ENCODE data around the gene MARCHF9. TPM values are rescaled to one million over a fixed set of nuclear protein-coding genes. Genes with fewer than 3 reads are reported as not detected.

MARCHF9 gene
- total RNA-seq, 1 experiment from 2014 or later, result 18.9 TPM

DNA sequence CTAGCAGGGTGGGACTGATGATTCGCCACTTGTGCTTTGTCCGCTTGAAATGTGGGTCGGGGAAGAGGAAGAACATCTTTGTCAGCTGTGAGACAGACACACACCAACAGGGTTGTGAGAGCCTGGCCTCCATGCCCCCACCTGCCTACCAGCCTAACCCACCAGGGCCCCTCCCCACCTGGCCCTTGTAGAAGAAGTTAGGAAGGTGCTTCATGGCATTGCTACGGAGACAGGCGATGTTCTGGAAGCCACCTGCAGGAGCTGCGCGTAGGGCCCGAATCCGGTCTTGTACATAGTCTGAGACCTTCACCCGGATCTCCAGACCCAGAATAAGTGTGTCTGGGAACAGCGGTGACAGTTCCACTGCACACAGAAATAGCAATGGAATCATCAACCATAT, 14.7 kb downstream of the MARCHF9 start:
- Histone ChIP-seq H3K79me2 (ENCODE audit: low read depth) (peaks cover 19% of the 10 kb centered on the region), H3K27ac (no peak overlapping the region), H3K4me2 (no peak overlapping the region), H3K9me2 (ENCODE audit: insufficient read depth) (no peaks in the 10 kb centered on the region), H3K36me3 (ENCODE audit: low read depth) (no peaks in the 10 kb centered on the region), H3F3A (ENCODE audit: insufficient read depth, low read depth) (peaks cover 7% of the 10 kb centered on the region; the same call in 1 of the 2 replicates), H3K27me3 (ENCODE audit: insufficient read depth, low read depth) (peaks cover 21% of the 10 kb centered on the region), H3K4me3 (no peak overlapping the region), H3K4me1 (replicated peaks; ENCODE audit: insufficient read depth) (peaks cover 8% of the 10 kb centered on the region; the same call in 1 of the 2 replicates), H3K9me3 (ENCODE audit: insufficient read depth, low read depth) (no peaks in the 10 kb centered on the region), H4K20me1 (ENCODE audit: insufficient read depth) (no peaks in the 10 kb centered on the region; the same call in 1 of the 2 replicates), H2AFZ (no peak overlapping the region)
- no peak for TF ChIP-seq EZH2 (IDR thresholded peaks at IDR 0.05; ENCODE audit: low read depth)
- TF ChIP-seq, protein P1, sequence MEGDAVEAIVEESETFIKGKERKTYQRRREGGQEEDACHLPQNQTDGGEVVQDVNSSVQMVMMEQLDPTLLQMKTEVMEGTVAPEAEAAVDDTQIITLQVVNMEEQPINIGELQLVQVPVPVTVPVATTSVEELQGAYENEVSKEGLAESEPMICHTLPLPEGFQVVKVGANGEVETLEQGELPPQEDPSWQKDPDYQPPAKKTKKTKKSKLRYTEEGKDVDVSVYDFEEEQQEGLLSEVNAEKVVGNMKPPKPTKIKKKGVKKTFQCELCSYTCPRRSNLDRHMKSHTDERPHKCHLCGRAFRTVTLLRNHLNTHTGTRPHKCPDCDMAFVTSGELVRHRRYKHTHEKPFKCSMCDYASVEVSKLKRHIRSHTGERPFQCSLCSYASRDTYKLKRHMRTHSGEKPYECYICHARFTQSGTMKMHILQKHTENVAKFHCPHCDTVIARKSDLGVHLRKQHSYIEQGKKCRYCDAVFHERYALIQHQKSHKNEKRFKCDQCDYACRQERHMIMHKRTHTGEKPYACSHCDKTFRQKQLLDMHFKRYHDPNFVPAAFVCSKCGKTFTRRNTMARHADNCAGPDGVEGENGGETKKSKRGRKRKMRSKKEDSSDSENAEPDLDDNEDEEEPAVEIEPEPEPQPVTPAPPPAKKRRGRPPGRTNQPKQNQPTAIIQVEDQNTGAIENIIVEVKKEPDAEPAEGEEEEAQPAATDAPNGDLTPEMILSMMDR (conservative IDR thresholded peaks at IDR 0.05), result no peak
- no peak for DNase-seq
- POLR2A ChIA-PET (ENCODE audit: unreplicated experiment), result no interaction called here
- no TSS peak for BruUV-seq (replicated peaks)
- intact Hi-C loops (cut with micrococcal nuclease; ENCODE audit: unreplicated experiment), result no loop called here
- CTCF ChIA-PET, result no interaction called here

DNA sequence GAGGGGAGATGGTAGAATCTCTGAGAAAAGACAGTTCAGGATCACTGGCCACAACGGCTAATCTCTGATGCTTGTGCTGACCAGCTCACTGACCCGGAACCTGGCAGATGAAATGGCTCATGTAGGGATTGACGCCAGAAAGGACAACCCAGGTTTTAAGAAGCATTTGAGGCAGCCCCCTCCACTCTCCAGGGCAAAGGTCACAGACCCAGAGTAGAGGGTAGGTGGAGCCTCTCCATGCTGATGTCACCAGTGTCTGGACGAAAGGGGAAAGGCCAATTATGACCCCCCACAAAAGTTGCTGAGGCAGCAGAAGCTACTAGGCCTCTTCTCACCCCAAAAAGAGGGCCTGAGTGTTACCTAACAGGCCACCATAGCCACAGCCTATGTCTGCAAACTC, 15.8 kb downstream of the MARCHF9 start:
- Histone ChIP-seq H3K27ac (no peak overlapping the region), H3F3A (ENCODE audit: insufficient read depth, low read depth) (peaks cover 7% of the 10 kb centered on the region; the same call in 1 of the 2 replicates), H3K79me2 (ENCODE audit: low read depth) (peaks cover 19% of the 10 kb centered on the region), H2AFZ (no peak overlapping the region), H3K36me3 (ENCODE audit: low read depth) (no peaks in the 10 kb centered on the region), H3K4me1 (replicated peaks; ENCODE audit: insufficient read depth) (peaks cover 8% of the 10 kb centered on the region; the same call in 1 of the 2 replicates), H3K4me2 (peak overlapping the region; percentile 84), H3K9me2 (ENCODE audit: insufficient read depth) (no peaks in the 10 kb centered on the region), H3K4me3 (peak overlapping the region; percentile 68; the same call in 1 of the 2 replicates), H3K27me3 (ENCODE audit: insufficient read depth, low read depth) (peaks cover 10% of the 10 kb centered on the region), H4K20me1 (ENCODE audit: insufficient read depth) (no peaks in the 10 kb centered on the region; the same call in 1 of the 2 replicates), H3K9me3 (ENCODE audit: insufficient read depth, low read depth) (no peaks in the 10 kb centered on the region)
- POLR2A ChIA-PET (ENCODE audit: unreplicated experiment), result interaction anchor here (0.6 kb wide), 1 partner anchor 26 kb away, joined by 7 read pairs; the partner anchor contains the start of gene TSPAN31
- no TSS peak for BruUV-seq (replicated peaks)
- TF ChIP-seq, protein P1 (conservative IDR thresholded peaks at IDR 0.05), result no peak
- TF ChIP-seq EZH2 (IDR thresholded peaks at IDR 0.05; ENCODE audit: low read depth), result no peak
- DNase-seq, result no peak
- CTCF ChIA-PET, result no interaction called here
- intact Hi-C loops (cut with micrococcal nuclease; ENCODE audit: unreplicated experiment), result no loop called here

DNA sequence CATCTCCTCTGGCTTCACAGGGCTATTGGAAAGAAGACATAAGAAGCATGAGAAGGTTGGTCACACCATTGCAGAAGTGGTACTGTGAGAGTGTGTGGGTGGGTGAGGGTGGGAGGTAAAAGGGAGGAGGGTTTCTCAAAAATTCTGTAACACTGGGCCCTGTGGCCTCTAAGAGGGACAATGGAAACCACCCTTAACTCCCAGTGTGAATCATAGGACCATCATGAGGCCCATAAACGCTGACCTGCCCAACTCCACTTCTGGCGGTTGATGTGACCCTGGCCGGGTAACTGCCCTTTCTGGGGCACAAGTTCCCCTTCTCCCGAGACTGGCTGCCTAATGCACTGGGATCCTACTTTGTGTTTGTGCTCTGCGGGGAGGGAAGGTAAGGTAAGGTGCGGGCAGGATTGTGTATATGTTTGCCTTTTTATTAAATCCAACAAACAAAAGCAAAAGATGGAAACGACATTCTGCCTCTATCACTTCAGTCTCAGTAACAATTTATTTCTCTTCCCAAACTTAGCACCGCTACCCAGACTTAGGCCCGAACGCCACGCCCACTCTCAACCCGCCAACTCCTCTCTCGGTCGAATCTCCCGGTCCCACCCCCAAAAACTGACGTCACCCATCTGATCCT, 16.5 kb downstream of the MARCHF9 start:
- ChIA-PET CTCF (interaction anchor here (0.9 kb wide), 1 partner anchor 15 kb away, joined by 3 read pairs; no protein-coding TSS in a partner anchor), POLR2A (ENCODE audit: unreplicated experiment) (no interaction called here)
- TF ChIP-seq, protein P1 (conservative IDR thresholded peaks at IDR 0.05), result no peak
- no peak for TF ChIP-seq EZH2 (IDR thresholded peaks at IDR 0.05; ENCODE audit: low read depth)
- peak overlapping the region; percentile 94 for H2AFZ ChIP-seq
- H3K27ac ChIP-seq, result peak overlapping the region; percentile 75
- H3K9me2 ChIP-seq (ENCODE audit: insufficient read depth), result no peaks in the 10 kb centered on the region
- peak overlapping the region; percentile 68 for H3K4me3 ChIP-seq
- peak; percentile 80 to 87 for DNase-seq
- no peaks in the 10 kb centered on the region for H3K36me3 ChIP-seq (ENCODE audit: low read depth)
- H3K4me2 ChIP-seq, result peak overlapping the region; percentile 84
- peaks cover 19% of the 10 kb centered on the region for H3K79me2 ChIP-seq (ENCODE audit: low read depth)
- H3K4me1 ChIP-seq (replicated peaks; ENCODE audit: insufficient read depth), result peaks cover 8% of the 10 kb centered on the region; the same call in 1 of the 2 replicates
- BruUV-seq (replicated peaks), result TSS peak; percentile 34
- intact Hi-C loops (cut with micrococcal nuclease; ENCODE audit: unreplicated experiment), result no loop called here
- H3F3A ChIP-seq (ENCODE audit: insufficient read depth, low read depth), result peaks cover 7% of the 10 kb centered on the region; the same call in 1 of the 2 replicates
- no peaks in the 10 kb centered on the region for H3K9me3 ChIP-seq (ENCODE audit: insufficient read depth, low read depth)
- H4K20me1 ChIP-seq (ENCODE audit: insufficient read depth), result no peaks in the 10 kb centered on the region; the same call in 1 of the 2 replicates
- H3K27me3 ChIP-seq (ENCODE audit: insufficient read depth, low read depth), result peaks cover 4% of the 10 kb centered on the region
